Iris pigment epithelial cell (primary cell): ENCODE measurements around the gene HDAC7.

Experiments used
- DNase-seq: peaks from one replicate; pipeline ENCODE4 v3.0.0-alpha.2; 2011; ENCODE audit warnings: low read depth

HDAC7 gene

DNA sequence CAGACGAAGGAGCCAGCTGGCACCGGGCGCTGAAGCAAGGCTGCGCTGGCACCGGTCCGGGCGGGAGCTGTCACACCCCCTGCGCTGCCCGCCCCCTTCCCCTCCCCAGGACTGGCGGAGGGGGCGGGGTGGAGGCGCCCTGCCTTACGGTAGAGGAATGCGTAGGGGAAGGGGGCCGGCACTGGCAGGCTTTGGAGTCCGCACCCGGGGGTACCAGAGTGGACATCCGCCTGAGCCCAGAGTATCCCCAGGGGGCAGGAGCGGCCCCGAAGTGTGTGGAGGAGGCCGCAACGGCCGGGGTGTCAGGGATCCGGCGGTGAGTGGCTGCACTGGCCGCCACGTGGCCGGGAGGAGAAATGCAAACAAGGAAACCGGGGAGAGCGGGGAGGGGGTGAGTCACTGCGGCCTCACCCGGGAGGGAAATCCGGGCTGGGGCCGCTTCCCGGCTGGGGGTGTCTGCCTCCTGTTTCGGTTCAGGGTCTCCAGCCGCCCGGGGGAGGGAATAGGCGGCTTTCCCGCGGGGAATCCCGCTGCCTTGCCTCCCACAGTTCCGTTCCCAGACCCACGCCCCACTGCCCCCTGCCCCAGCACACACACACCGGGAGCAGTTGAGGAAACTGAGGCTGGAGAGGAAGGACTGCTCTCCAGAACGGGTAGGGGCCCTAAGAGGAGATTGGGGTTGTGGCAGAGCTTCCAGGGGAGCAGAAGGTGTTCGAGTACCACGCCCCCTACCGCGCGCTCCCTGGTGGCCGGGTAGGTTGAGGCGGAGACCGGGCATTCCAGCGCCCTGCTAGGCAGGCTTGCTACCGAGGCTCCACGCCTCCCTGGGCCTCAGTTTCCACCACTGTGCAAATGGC, 60.6 kb downstream of the HDAC7 start, which contains the start of gene RAPGEF3:
Gene RAPGEF3 (minus strand): TSS at position 47 of the 857 bp plus-strand sequence. CDS start 324 bp downstream, outside the sequence.
- peak; percentile 83 for DNase-seq

GRCh38 chr12:47758584-47758833, 61.2 kb downstream of the HDAC7 start:
- no peak for DNase-seq

DNA sequence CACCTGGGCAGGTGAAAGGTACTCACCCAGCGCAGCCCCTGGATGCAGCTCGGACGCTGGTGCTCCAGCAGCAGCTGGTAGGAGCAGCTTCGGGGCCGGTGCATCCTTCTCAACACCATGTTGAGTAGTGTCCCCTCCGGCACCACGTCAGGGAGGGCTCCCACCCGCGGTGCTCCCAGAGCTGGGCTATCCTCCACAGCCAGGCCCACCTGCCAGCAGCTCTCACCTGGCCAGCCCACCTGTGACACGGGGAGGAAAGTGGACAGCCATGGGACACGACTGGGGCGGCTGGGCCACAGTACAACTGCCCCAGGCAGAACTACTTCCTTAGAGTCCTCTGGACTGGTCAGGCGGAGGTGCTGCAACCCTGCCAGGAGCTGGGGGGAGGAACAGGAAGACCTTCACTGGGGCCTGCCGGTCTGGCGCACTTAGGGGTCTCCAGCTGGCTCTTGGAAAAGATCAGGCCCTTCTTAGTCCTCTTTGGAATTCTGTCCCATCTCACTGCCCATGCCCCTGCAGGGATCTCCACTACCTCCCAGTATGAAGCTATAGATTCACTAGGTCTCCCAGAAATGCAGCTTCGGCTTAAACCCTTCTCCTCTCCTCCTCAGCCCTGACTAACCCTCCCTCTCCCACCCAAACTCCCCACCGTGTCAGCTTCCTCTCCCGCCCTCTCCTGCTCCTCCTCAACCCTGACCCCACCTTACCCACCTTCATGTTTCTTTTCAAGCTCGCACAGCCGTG, 61.7 kb downstream of the HDAC7 start:
- no peak for DNase-seq

- DNase-seq, result no peak
Measured at GRCh38 chr12:47757364-47757839, 62.3 kb downstream of the HDAC7 start.

DNA sequence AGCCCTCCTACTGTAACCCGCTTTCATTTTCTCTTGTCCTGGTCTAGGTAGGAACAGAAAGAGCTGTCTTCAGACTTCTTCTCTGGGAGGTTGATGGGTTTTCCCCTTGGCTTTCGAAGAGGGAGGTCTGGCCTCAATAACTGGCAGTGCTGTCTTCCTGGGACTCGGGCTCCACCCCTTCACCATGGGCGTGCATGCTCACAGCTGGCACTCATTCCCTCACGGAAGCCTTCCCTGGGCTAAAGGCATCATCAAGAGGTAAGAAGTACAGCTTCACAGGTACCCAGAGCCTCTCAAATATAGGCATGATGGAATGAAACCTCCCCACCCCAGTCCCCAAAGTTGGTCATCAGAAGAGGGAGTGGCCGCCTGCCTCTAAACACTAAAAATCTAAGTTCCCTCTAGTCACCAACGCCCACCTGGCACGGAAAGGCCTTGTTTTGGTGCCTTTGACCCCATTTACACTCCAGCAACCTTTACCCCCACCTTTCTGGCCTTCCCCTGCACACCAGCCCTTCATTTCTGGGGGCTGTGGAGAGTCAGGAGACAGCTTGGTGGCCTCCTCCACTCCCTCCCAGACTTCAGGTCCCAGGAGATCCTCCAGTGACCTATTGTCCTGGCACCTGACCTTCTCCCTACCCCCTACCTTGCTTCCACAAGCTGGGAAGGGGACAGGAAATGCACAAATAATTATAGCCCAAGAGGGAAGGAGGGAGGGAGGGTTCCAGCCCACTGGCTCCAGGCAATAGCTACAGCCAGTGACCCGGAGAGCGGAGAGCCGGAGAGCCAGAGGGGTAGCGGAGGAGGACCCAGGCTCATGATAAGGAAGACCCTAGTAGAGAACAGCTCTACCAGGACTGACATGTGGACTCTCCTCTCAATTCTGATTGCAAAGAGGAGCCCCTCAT, 63.8 kb downstream of the HDAC7 start:
- no peak for DNase-seq

DNA sequence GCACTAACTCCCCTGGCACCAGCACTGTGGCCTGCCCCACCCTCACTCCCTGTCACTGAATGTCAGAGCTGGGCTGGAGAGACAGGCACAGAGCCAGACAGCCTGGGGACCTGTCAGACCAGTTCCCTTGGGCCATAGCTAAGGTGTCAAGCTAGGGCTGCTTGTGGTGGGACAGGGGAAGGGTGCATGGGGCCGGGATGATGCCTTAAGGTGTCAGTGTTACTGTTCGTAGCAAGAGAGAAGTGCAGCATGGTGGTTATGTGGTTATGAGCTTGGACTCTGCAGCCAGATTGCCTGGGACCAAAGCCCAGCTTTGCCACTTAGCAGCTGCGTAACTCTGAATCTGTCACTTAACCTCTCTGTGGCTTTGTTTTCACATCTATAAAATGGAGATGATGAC, 64.8 kb downstream of the HDAC7 start:
- DNase-seq, result no peak

DNA sequence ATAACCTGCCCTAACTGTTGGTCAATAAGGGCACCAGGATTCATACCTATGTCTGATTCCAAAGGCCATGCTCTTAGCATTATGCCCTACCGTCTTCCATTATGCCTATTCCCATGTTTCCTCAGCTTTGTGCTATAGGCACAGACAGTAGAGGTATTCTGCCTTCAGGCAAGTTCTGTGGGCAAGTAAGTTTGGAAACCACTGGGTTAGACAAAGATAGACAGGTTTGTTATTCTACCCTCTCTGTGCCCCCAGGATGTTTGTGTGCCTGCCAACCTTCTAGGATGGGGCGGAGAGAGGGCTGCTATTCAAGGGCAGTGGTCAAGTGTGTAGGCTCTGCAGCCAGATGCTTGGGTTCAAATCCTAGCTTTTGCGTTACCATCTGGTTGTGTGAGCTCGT, 65.6 kb downstream of the HDAC7 start:
- DNase-seq, result no peak

DNA sequence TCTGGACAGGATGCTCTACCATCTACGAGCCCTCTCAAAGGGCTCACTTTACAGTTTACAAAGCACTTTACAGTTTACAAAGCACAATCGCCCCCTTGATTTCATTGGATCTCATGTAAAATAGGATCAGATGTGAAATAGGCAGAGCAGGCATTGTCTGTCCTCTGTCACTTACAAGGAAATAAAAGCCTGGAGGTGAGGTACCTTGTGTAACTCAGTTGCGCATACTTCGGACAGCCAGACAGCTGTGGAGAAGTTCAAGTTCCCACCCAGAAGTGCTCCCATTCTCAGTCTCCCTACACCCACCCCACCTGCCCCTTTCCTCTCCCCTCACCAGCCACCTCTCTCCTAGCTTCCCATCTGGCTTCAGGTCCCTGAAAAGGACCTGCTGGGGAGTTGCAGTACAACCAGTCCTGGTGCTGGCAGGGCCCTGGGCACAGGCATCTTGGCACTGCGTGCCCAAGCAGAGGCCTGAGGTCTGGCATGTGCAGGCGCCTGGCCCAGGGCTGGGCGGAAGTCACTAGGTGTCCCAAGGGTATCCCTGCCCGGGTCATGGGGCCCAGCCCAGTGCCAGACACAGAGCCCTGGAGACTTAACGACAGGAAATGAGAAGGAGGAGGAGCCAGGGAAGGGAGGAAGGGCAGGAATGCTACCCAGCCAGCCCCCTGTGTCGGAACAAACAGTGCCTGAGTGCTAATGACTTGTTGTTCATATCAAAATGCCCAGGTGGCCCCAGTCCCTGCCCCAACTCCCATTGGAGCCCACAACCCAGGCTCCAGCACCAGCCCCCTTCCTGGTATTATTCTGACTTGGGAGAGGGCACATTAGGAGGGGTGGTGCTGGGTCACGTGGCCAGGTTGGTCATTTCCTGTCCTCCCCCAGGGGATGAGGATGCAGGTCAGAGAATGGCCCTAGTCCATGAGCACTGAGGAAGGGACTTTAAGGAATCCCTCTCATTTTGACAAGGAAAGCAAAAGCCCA, 66.4 kb downstream of the HDAC7 start:
- DNase-seq, result no peak

DNA sequence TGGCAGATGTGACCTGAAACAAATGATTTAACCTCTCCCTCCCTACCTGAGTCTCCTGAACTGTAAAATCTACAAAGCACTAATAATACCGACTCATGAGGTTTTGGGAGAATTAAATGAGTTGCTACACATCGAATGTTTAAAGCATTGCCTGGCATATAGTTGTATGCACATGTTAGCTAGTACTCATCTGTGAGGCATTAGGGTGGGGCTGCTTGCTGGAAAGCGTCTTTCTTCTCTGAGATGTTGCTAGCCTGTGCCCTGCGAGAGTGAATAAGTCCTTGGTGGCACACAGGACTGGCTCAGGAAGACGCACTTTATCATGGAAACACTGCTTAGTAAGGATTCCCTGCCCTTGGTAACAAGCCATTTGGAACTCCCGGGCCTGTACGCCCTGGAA, 67.2 kb downstream of the HDAC7 start:
- peak; percentile 48 for DNase-seq

GRCh38 chr12:47752121-47752520, 67.6 kb downstream of the HDAC7 start:
- no peak for DNase-seq

DNA sequence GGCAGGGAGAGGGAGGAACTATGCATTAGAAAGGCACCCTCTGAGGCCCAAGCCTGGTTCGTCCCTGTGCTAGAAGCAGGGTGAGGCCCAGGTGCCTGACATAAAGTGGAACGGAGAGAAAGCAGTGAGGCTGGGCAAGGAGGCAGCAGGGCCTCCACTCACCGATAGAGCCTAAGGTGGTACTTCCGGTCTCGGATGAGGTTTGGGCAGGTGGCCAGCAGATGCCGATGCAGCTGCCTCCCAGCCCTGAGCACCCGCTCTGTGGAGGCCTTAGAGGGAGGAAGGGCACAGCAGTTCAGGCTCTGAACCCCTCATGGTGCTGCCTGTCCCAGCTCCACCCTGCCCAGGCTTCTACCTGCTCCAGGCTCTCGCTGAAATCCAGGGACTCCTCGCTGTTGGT, 68.1 kb downstream of the HDAC7 start:
- DNase-seq, result no peak

GRCh38 chr12:47750916-47751470, 68.7 kb downstream of the HDAC7 start:
- no peak for DNase-seq

- no peak for DNase-seq
Measured at GRCh38 chr12:47750229-47750798, 69.4 kb downstream of the HDAC7 start.

DNA sequence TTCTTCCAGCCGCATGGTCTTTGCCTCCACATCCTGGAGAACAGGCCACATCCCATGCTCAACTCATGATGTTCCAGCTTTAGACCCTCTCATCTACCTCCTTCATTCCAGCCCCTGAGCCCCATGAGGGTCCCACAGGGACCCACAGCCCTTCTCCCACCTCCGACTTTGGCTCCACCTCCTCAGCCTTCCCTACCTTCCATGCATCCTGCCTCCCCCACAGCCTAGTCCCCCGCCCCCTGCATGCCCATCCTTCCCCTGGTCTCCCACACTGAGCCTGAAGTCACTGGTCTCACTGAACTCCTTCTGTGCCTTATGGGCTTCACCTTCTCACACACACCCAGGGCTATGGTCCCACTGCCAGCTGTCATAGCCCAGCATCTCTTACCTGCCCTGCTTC, 70.8 kb downstream of the HDAC7 start:
- DNase-seq, result no peak

DNA sequence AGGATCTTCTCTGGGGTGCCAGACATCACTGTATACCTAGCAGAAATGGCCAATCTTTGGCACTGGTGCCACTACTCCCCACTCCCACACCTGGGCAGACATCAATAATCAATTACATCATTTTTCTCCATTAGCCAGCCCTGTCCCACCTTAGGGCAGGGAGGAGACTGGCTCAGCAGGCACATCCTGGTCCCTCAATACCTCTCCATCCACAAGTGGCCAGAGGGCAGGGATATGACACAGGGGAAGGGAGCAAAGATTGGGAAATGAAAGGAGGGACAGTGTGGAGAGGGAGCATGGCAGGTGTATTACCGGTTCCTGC, 71.2 kb downstream of the HDAC7 start:
- DNase-seq, result no peak

DNA sequence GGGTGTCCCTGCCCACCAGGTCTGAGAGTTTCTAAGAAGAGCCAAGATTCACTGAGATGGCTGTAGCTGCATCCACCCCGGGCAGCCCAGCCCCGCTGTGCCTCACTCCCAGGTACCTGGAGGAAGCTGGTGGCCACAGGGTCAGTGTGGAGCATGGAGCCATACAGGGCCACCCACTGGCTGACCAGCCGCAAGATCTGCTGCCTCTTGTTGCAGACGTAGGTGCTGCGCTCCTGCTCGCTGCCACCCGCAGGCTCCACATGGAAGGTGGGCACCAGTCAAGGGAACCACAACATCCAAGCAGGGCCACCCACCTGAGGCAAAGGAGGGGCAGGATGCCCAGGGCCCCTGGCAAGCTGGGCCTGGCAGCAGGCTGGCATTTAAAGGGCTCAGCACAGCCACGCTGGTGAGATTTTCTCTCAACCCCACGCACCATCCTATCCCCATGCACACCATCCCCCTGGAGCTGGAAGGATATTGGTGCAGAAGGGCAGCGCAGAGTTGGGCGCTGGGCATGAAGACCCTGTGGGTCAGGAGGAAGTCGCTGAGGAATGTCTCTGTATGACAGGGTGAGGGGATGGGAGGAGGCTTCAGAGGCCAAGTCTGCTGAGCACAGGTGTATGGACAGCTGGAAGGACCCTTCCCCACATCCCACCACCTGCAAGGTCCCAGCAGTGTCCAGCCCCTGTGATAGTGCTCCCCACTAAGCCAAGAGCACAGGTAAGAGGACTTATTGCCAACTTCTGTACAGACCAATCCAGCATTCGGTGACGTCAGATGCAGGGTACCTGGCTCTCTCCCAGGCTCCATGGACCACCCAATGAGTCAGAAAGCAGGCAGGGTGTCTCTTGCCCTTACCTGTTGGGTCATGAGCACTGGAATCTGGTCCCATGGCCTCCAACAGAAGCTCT, 71.9 kb downstream of the HDAC7 start:
- DNase-seq, result no peak

GRCh38 chr12:47747126-47747525, 72.6 kb downstream of the HDAC7 start:
- DNase-seq, result no peak

- DNase-seq, result no peak
Measured at GRCh38 chr12:47746523-47746922, 73.2 kb downstream of the HDAC7 start.

- no peak for DNase-seq
Measured at GRCh38 chr12:47746073-47746472, 73.6 kb downstream of the HDAC7 start.
